HTERT RPE-1 (cell line): ENCODE results near the gene ADGB.

ENCODE experiments used
- in situ Hi-C: fragments of 300-500 bp; cut with MboI; formaldehyde crosslinking; loops from 4 replicates; pipeline ENCODE4 v1.14.3; 2020; ENCODE audit warnings: low sequenced_read_pairs

The ADGB gene

GRCh38 chr6:146628350-146628749 lies 29.6 kb downstream of the ADGB start:
- in situ Hi-C loops: no loop called here

GRCh38 chr6:146634022-146634421 lies 35.2 kb downstream of the ADGB start:
- in situ Hi-C loops: no loop called here

- in situ Hi-C loops: no loop called here
Observed at GRCh38 chr6:146635165-146635564, 36.4 kb downstream of the ADGB start.

- in situ Hi-C loops: no loop called here
Observed at GRCh38 chr6:146636481-146636880, 37.7 kb downstream of the ADGB start.

- in situ Hi-C loops: no loop called here
Observed at GRCh38 chr6:146642921-146643320, 44.1 kb downstream of the ADGB start.

GRCh38 chr6:146650799-146651481 lies 52.2 kb downstream of the ADGB start:
- in situ Hi-C loops: no loop called here

- in situ Hi-C loops: no loop called here
Observed at GRCh38 chr6:146651482-146651863, 52.7 kb downstream of the ADGB start.

GRCh38 chr6:146657432-146657831 lies 58.7 kb downstream of the ADGB start:
- in situ Hi-C loops: no loop called here

- in situ Hi-C loops: no loop called here
Observed at GRCh38 chr6:146664871-146665360, 66.1 kb downstream of the ADGB start.

GRCh38 chr6:146666909-146667308 lies 68.1 kb downstream of the ADGB start:
- in situ Hi-C loops: no loop called here

GRCh38 chr6:146670161-146670560 lies 71.4 kb downstream of the ADGB start:
- in situ Hi-C loops: no loop called here

GRCh38 chr6:146673069-146673468 lies 74.3 kb downstream of the ADGB start:
- in situ Hi-C loops: no loop called here

- in situ Hi-C loops: no loop called here
Observed at GRCh38 chr6:146679386-146679785, 80.6 kb downstream of the ADGB start.

GRCh38 chr6:146682919-146683318 lies 84.1 kb downstream of the ADGB start:
- in situ Hi-C loops: no loop called here

- in situ Hi-C loops: no loop called here
Observed at GRCh38 chr6:146689806-146690205, 91.0 kb downstream of the ADGB start.

GRCh38 chr6:146693342-146693741 lies 94.6 kb downstream of the ADGB start:
- in situ Hi-C loops: no loop called here

- in situ Hi-C loops: no loop called here
Observed at GRCh38 chr6:146697921-146698320, 99.1 kb downstream of the ADGB start.

- in situ Hi-C loops: no loop called here
Observed at GRCh38 chr6:146700078-146700686, 101.4 kb downstream of the ADGB start.

- in situ Hi-C loops: no loop called here
Observed at GRCh38 chr6:146701632-146702031, 102.9 kb downstream of the ADGB start.

- in situ Hi-C loops: no loop called here
Observed at GRCh38 chr6:146709036-146709622, 110.4 kb downstream of the ADGB start.

GRCh38 chr6:146719387-146719786 lies 120.6 kb downstream of the ADGB start:
- in situ Hi-C loops: no loop called here

GRCh38 chr6:146739696-146740095 lies 140.9 kb downstream of the ADGB start:
- in situ Hi-C loops: no loop called here
